LHCN-M2 (cell line): Measurements from ENCODE around the gene HOXB3. TPM values are rescaled to one million over a fixed set of nuclear protein-coding genes. Genes with fewer than 3 reads are reported as not detected.

Source experiments
- DNase-seq: peaks from one replicate; pipeline ENCODE4 v3.0.0-alpha.2; 2012; ENCODE audit warnings: low read depth
- total RNA-seq: library from RNA; depleted of rRNA; stranded (reverse); fragments of >200 nt; gene quantifications from 2 replicates; pipeline ENCODE4 v1.2.3, GENCODE V29; 2014

HOXB3 gene
- total RNA-seq, 1 experiment from 2014 or later, result 9.0 TPM

DNA sequence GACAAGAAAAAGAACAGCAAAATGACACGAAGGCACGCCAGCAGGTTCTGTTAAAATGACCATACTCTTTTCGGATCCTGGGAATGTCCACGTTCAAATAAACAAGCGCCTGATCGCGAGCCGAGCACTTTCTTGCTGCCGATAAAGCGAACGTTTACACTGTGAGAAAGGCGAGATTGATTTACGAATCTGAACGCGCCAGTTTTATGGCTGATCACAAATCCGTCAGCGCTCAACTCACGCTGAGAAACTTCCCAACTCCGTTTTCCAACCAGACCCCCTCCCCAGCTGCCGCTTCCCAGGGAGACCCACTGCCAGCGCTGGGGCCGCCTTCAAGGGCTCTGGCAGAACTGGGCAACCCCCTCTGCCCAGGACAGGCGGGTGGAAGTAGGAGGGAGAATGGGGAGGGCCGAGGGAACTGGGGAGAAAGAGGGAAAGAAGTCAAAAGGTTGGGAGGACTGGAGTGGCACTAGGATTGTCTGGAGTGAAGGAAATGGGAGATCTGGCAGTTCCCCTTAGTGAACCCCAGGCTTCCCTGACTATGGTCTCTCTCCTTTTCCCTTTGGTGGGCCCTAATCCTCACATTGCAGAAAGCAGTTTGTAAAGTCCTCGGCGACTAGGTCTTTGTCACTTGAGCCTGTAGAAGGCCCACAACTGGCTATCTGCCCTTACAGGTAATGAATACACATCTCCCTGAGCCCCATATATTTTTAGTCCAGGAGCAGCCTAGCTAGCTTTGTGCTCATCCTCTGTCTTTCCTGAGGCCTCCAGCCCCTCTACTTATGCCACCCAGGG is 18.8 kb downstream of the HOXB3 start:
- DNase-seq, result no peak

DNA sequence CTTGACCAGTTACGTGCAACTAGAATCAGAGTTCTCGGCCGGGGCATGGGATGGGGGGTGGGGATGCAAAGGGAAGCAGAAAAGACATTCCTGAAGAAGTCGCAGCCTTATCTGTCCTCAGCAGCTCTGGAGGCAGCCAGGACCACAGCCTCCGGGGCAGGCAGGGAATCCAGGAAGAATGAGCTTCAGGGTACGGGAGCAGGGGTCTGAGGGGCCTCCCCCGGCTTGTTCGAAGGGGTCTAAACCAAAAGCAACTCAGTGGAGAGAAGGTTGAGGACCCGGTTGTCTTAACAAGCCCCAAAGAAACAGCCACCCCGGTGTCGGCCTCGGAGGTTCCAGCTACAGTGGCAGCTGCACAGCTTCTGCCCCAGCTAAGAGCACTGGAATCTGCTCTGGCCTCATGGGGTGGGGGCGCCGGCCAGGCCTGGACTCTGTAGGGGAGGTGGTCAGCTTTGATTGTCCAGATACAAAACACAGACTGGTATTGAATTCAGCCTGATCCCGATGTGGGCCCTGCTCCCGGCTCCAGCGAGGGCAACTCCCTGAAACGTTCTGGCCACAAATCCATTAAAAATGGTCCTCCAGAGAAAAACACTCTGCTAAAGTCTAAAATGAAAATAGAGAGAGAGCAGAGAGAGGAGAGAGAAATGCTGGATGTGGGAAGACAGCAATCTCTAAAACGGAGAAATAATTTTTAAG is 19.6 kb downstream of the HOXB3 start:
- DNase-seq, result no peak

DNA sequence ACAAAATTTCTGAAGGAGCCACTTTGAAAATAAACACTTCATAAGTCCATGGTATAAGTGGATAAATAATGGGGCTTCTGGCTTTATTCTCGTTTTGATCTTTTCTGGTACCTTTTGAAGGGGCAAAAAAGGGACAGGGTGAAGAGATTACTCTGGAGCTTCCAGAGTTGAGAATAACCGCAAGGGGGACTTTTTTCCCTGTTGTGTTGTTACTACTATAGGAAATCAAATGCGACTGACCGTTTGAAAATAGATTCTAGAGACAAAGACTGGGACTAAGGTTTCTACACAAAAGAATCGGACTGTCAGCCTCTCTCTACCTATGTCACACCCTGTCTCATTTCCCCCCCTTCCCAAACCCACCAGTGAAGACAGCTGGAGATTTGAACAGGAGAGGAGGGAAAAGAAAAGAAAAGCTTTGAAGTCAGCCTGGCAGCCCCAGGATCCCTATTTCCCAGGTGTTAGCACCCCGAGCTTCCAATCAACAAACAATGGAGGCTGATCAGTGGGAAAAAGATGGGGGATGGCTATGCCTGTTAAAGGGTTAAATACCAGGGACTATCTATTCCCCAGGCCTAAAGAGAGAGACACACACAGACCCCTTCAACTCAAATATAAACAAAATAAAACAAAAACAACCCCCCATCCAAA is 20.2 kb downstream of the HOXB3 start:
- no peak for DNase-seq

DNA sequence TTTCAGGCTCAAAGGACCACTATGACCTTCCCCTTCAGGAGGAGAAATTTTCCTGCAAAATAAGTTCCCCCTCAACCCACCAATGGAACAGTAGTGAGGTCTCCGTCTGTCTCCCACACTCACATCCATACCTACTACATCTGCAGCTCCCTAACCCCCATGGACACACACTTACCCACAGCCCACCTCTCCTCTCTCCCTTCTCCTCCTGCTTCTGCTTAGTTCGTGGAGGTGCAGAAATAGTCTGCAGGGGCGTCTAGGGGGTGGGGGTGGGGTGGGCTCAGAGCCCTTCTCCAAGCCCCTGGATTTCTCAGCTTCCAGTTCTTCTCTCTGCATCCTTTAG is 20.8 kb downstream of the HOXB3 start:
- no peak for DNase-seq

DNA sequence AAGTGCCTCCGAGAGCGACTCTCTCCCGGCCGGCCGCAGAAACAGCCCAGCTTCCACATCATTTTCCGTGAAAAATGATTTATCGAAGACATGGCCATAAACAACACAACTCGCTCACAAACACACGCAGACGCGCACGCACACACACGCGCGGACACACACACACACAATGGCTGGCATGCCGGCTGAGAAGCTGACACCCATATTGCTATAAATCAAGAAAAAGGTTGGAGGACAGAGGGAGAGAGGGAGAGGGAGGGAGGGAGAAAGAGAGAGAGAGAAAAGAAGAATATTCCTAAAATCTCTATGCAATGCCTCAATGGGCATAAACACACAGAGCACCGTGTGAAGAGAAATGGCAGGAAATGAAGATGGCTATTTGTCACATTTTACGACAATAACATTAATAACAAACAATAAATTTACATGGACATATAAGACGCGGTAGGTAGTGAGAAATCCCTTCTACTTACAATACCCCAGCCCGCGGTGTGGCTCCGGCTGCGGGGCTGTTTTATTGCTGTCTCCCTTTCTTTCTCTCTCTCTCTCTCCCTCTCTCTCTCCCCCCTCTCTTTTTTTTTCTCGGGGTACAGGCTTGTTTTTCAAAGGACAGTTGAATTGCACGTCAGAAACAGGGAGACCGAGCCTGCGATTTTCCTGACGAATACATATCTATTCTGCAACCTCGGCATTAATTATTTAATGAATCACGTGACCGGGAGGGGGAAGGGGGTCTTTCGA is 21.4 kb downstream of the HOXB3 start:
- DNase-seq, result no peak

DNA sequence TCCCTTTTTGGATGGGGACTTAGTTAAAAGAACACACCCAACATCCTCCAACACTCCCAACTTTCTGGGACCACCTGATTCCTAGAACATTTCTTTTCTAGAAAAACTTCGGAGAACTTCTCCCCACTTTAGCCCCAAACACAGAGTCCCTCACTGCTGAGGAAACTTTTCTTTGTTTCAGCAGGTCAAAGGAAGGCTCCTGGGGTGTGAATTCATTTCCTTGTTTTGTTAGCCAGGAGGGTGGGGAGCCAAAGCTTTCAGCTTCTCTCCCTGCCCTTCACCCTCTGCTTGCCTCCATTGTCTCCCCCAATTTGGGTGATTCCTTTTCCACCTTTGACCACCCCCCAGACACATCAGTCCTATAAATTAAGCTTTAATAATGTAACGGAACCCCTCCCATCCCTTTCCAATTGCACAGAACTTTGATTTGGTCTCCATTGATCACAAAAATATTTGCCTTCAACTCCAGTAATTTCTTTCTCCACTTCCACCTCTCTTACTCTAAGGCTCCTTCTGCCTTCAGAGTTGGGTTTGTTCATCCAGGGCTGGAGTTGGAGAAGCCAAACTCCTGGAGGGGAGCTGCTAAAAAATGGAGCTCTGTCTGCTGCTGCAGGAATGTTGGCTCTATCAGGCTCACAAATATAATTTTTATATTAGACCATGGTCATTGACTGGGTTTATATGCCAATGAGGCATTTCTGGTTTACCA is 22.2 kb downstream of the HOXB3 start:
- DNase-seq, result no peak

DNA sequence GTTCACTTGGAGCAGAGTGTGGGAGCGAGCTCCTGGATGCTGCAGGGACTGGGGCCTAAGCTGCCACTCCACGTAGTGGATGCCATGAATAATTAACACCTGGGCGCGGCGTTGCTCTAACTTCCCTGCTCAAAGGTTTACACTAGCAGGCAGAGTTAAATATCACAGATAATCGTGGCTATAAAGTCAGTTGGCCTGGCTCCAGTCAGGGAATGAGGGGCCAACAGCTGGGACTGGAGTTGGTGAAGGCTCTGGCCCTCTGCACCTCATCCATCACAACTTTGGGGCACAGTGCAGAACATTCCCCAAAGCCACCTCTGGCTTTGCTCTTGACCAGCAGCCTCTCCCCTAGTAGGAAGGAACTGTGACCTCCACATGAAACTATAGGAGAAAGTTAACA is 22.8 kb downstream of the HOXB3 start:
- DNase-seq, result no peak

DNA sequence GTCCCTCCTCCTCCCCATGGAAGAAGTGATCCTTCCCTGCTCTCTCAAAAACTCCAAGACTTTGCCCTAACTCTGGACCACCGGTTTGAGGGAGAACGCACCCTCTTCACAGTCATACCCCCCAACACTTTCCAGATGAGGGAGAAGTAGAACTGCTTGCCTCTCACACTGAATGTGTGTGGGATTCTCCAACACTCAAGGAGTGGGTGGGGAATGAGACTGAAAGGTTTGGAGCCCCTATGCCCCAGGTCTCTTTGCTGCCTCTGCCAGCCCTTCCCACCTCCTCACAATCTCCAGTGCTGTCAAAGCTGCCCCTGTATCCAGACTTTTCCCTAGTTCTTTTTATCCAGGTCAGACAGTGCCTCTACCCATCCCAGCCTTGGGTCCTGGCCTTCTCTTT is 23.3 kb downstream of the HOXB3 start:
- DNase-seq, result no peak

DNA sequence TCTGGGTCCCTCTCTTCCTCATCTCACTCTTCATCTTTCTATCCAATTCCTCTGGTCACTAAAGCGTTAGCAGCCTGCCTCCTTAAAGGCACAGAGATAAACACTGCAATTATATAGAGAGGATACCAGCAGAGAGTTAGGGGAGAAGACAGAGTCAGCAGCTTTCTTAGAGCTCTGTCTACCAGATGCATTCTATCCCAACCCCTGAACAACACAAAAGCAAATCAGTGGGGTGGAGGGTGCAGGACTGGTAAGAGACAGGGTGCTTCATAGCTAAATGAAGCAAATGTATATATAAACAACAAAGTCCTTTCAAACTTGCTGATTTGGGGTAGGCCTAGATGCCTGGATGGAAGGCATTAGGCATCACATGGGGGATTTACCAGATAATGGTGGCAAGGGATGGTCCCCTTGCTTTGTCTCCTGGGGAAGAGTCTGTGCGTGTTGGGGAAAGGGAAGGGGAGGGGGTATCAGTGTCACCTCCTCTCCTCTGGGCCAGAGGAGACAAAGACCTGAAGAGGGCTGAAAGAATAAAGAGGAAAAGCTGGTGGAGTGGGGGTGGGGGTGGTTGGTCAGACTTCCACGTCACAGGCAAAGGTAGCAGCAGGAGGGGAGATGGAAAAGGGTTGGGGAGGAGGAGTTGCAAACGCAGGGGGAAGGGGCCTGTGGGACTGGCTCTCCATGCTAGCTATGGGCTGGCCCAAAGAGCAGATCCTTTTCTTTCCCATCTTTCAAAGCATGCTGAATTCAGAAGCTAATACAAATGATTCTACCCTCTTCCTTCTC is 23.9 kb downstream of the HOXB3 start:
- DNase-seq, result no peak

DNA sequence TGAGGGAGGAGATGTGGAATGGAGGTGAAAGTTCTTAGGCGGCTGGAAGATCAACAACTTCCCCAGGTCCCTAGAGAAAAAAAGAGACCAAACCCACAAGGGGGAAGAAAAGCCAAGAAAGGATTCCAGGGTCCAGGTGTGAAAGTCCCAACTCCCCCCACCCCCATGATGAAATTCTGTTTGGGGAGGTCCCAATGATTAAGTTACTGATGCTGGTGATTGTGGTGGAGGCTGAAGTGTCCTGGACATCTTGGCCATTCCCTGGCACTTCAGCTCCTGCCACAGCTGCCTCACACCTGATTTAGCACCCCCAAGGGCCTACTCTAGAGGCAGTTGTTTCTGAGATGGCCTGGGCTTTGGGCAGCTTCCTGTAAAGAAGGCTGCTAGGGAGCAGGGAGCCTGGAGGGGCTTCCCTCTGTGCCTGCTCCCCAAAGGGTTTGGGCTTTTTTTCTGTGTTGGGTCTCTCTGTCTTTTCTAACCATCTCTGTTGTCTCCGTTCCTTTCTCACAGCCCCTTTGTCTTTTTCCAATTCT is 25.0 kb downstream of the HOXB3 start:
- peak; percentile 57 for DNase-seq

DNA sequence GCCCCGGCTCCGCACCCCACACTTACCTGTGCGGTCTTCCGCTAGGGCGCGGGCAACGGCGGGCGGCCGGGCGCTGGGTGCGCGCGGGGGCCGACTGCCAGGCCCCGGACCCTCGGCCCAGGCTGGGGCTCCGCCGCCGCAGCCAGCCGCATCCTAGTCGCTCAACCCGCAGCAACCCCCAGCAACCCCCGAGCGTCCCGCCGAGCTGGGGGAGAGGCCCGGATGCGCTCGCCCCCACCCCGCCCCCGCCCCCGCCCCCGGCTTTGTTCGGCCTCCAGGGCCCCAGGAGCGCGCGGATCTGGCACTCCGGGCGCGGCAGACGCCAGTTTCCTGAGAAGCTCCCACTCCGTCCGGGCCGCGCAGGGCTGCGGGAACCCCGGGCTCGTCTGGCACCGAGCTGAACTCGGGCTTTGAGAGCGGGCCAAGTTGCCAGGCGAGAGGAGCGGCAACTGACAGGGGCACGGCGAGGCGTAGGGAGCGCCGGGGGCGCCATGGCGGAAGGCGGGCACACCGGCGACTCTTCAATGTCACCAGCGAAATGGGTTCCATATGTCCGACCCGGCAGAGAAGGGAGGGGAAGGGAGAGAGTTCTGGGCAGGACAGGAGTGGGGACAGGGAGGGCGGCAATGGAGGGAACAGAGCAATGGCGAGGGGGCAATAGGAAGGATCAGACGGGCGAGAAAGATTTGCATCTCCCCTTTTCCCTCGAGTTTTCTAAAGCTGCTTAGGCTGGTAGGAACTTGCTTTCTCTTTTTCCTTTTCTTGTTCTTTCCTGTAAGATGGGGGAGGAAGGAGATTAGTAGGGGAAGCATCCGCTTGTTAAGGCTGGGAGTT is 25.6 kb downstream of the HOXB3 start:
- DNase-seq, result no peak

DNA sequence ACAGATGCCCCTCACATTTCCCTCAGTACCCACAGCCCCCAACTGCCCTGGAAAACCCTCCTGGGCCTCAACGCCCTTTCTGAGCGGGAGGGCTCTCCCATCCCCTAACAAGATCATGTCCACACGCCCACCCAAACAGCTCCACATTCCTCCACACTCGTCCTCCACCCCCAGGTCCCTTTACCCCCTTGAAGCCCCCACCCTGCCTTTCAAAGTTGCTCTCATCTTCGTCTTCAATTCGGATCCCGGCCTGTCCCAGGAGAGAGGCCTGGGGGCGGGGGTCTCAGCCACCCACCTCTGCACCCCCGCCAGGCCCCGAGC is 26.2 kb downstream of the HOXB3 start:
- DNase-seq, result no peak

DNA sequence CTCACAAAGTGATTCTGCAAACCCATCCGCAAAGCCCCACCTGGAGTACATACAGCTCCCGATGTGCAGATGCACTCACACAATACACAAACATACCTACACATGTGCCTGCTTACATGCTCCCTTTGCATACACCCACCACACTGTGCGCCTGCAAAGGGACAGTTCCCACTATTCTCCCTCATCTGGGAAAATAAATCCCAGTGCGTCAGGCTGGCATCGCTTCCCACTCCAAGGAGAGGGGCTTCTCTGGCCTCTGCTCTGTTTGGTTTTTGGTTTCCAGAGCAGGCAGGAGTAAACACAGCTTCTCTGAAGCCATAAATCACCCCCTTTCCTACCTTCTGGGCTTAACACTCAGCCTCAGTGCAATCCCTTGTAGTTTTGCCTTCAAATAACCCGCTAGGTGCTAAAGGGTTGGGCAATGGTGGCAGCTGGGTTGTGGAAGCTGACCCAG is 26.6 kb downstream of the HOXB3 start:
- no peak for DNase-seq

DNA sequence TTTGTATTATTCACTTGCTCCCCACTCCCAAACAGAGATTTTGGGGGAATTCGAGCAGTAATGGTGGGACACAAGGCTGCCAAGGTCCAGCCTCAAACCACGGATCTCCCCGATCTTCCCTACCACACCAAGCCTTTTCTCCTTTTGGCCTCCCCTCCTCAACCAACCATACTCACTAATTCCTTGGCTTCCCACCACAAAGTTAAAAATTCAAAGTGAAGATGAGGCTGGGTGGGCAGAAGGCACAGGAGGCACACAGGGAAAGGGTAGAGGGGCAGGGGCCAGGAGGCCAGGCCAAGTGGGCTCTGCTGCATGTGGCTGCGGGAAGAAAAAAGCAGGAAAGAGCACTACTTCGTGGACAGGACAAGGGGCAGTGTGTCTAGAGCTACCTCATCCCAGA is 27.1 kb downstream of the HOXB3 start:
- DNase-seq, result no peak

DNA sequence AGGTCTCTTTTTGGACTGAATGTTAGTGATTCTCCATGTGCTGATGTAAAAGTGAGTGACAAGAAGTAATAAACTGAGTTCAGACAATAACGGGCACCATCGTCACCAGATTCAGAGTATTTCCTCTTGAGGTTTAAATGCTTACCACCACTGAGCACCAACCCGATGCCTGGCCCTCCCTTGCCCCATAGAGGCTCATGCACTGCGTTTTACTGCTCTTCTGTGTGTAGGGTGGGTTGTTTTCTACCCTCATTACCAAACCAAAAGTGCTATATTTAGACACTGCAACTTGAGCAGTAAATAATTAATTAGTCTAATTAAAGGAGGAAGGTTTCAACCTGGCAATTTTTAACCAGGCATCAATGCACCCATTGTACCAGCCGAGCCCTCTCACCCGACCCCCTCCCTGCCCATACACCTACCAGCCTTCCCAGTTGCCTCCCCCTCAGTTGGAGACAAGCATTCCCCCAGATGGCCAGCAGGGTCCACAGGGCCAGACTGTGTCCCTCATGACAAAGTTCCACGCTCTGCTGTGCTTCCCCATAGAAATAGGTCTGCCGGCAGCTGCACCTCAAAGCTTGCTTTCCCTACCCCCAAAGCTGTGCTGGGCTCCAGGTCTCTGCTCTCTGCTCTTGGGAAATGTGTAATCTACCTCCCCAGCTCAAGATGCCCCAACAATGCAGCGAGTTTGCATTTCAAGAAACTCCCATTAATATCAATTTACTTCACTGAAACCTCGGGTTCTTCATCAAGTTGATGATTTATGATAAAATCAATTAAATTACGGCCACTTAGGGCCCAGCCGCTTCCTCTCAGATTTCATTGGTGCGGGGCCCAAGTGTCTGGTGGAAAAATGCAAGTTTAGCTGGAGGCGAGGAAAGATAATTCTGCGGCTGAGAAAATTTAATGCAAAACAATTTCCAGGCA is 27.9 kb downstream of the HOXB3 start:
- DNase-seq, result no peak

DNA sequence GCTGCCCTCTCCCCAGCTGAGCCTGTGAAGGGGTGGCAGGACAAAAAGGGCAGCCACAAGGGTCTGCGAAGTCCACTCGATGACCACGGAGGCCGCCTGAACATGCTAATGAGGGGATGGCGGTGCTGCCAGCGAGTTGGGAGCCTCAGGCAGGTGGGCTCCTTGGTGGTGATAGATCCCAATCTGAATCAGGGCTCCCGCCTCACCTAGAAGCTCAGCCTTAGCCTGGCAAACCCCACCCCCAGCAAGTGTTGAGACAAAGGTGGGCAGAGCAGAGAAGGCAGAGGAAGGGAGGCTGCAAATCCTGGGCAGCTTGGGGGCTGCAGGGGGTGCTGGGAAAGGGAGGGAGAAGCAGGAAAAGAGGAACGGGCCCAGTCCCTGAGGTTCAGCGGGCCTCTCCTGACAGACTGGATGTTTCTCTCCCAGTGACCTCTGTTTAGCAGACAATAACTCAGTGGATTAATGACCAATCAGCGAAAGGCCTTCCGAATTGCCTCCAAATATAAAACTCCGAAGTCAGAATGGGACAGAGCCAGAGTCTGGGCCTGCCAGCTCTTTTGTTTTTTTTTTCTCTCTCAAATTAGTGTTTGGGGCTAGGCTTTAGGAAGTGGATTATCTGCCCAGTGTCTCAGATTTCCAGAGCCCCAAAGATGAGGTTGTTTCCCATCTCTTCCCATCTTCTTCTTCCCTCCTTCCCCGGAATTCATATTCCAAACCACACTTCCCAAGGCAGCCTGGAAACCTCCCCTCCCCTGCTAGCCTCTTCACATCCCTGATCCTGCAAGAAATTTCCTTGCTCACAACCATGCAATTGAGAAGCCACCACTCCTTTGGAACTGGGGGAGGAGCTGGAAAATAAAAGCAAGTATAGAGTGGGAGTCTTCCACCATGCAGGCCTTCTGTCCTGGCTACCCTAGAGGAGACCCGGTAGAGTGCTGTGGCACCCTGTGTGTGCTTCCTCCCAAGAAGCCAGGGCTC is 29.9 kb downstream of the HOXB3 start:
- no peak for DNase-seq

DNA sequence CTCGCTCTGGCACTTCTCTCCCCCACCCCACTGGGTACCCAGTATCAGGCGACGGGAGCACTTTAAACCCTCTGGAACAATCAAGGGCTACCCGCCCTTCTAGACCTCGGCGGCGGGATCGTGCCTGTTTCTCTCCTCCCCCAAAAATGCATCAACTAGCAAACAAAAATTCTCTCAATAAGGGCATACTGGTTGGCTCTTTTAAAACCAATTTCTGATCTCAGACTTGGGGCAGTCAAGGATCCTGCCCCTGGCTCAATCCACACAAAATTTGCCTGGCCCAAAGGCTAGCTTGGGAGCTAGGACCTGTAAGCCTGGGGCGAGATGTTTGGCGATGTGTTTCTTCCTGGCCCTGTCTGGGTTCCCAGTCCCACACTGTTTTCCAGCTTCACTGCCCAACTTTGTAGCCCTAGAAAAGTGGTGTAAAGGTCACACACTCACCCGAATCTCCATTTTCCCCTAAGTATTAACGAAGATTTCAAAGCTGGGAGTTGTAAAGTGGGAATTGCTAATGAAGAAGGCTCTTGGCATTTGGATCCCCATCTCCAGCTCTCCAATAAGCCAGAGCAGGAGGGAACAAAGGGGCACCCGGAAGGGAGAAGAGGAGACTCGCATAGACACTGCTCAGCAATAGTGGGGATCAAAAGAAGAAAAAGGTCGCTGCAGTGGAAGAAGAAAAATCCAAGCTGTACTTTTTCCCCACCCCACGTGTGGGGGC is 30.8 kb downstream of the HOXB3 start:
- no peak for DNase-seq
